Trophoblast cell (in vitro differentiated cells and primary cell): ENCODE data around the gene WNT9B.
"Not testable (repeated sequence)": the region's sequence is repeated elsewhere in the genome, so short reads cannot be mapped to it uniquely, and the experiment has no call there.

Experiments used
- DNase-seq, 2 donors: peaks; one replicate each; pipeline ENCODE4 v3.0.0-alpha.2; 2016
- H2AFZ ChIP-seq: 2 replicates; pipeline ENCODE4 v1.6.1; 2013; ENCODE audit warnings: low read length, moderate library complexity, mild to moderate bottlenecking; ENCODE audit not compliant: insufficient read depth, poor library complexity
- H2AK5ac ChIP-seq: 2 replicates; pipeline ENCODE4 v1.6.1; 2013; ENCODE audit warnings: mild to moderate bottlenecking, low read length
- H2BK120ac ChIP-seq: 2 replicates; pipeline ENCODE4 v1.6.1; 2013; ENCODE audit warnings: low read length, mild to moderate bottlenecking, moderate library complexity; ENCODE audit not compliant: insufficient read depth, poor library complexity
- H2BK12ac ChIP-seq: 2 replicates; pipeline ENCODE4 v1.6.1; 2013; ENCODE audit warnings: mild to moderate bottlenecking, low read length, moderate library complexity
- H2BK5ac ChIP-seq: 2 replicates; pipeline ENCODE4 v1.6.1; 2013; ENCODE audit warnings: low read length, low read depth, moderate library complexity, mild to moderate bottlenecking; ENCODE audit not compliant: poor library complexity
- H3K14ac ChIP-seq: 2 replicates; pipeline ENCODE4 v1.6.1; 2013; ENCODE audit warnings: mild to moderate bottlenecking, low read length
- H3K18ac ChIP-seq: 2 replicates; pipeline ENCODE4 v1.6.1; 2013; ENCODE audit warnings: mild to moderate bottlenecking, low read length
- H3K23ac ChIP-seq: 2 replicates; pipeline ENCODE4 v1.6.1; 2013; ENCODE audit warnings: low read length
- H3K27ac ChIP-seq: 2 replicates; pipeline ENCODE4 v1.5.1; 2013; ENCODE audit warnings: low read depth, mild to moderate bottlenecking, inconsistent platforms, low read length, moderate library complexity
- H3K27me3 ChIP-seq: 2 replicates; pipeline ENCODE4 v1.6.1; 2013; ENCODE audit warnings: inconsistent platforms, mild to moderate bottlenecking, low read length, moderate library complexity; ENCODE audit not compliant: insufficient read depth
- H3K36me3 ChIP-seq, 2 experiments: 1 replicate in 1 of 2; 2 replicates in 1 of 2; pipeline ENCODE4 v1.6.1; 2013; ENCODE audit warnings: low read length in 2 of 2, mild to moderate bottlenecking in 2 of 2, moderate library complexity in 1 of 2; ENCODE audit not compliant: insufficient read depth in 2 of 2, control insufficient read depth in 1 of 2
- H3K4ac ChIP-seq: 2 replicates; pipeline ENCODE4 v1.6.1; 2013; ENCODE audit warnings: low read depth, mild to moderate bottlenecking, low read length, moderate library complexity
- H3K4me1 ChIP-seq, 2 experiments: 1 replicate in 1 of 2; 2 replicates in 1 of 2; pipeline ENCODE4 v1.6.1; 2013; ENCODE audit warnings: low read length in 2 of 2, mild to moderate bottlenecking in 2 of 2, moderate library complexity in 1 of 2; ENCODE audit not compliant: insufficient read depth in 2 of 2, control insufficient read depth in 1 of 2
- H3K4me2 ChIP-seq: 2 replicates; pipeline ENCODE4 v1.6.1; 2013; ENCODE audit warnings: inconsistent platforms, mild to moderate bottlenecking, low read length, moderate library complexity
- H3K4me3 ChIP-seq: 2 replicates; pipeline ENCODE4 v1.5.1; 2013; ENCODE audit warnings: mild to moderate bottlenecking, low read depth, low read length, inconsistent platforms
- H3K79me1 ChIP-seq: one replicate; pipeline ENCODE4 v1.6.1; 2013; ENCODE audit warnings: low read length
- H3K79me2 ChIP-seq: 2 replicates; pipeline ENCODE4 v1.6.1; 2013; ENCODE audit warnings: low read length, mild to moderate bottlenecking; ENCODE audit not compliant: control insufficient read depth, insufficient read depth, poor library complexity
- H3K9ac ChIP-seq: 2 replicates; pipeline ENCODE4 v1.6.1; 2013; ENCODE audit warnings: mild to moderate bottlenecking, low read length
- H3K9me3 ChIP-seq: 2 replicates; pipeline ENCODE4 v1.6.1; 2013; ENCODE audit warnings: low read depth, mild to moderate bottlenecking, control low read depth, inconsistent platforms, low read length; ENCODE audit not compliant: insufficient read depth
- H4K12ac ChIP-seq: 2 replicates; pipeline ENCODE4 v1.6.1; 2013; ENCODE audit warnings: low read depth, mild to moderate bottlenecking, low read length, moderate library complexity
- H4K8ac ChIP-seq: 2 replicates; pipeline ENCODE4 v1.6.1; 2013; ENCODE audit warnings: low read depth, mild to moderate bottlenecking, low read length, moderate library complexity
- H4K91ac ChIP-seq: one replicate; pipeline ENCODE4 v1.6.1; 2013; ENCODE audit warnings: low read depth, mild to moderate bottlenecking, low read length, moderate library complexity
- WGBS: extraction: QIAGEN DNeasy Blood & Tissue Kit; methylation state at CpG from one replicate; pipeline ENCODE4 v1.1.7; 2013; ENCODE audit warnings: missing lambda C conversion rate; ENCODE audit not compliant: insufficient read length, insufficient coverage; ENCODE audit errors: extremely low coverage; 5-methylcytosine and 5-hydroxymethylcytosine counted together

WNT9B gene

GRCh38 chr17:46837521-46837920 lies 13.9 kb upstream of the WNT9B start:
- H4K91ac ChIP-seq, result no peak overlapping the region
- no CpG with 5 or more reads among the region's 4 CpGs for WGBS
- DNase-seq, result no peak

GRCh38 chr17:46839211-46839610 lies 12.2 kb upstream of the WNT9B start:
- Histone ChIP-seq H4K8ac (no peak overlapping the region), H2BK120ac (no peak overlapping the region), H3K18ac (no peak overlapping the region), H3K23ac (no peak overlapping the region), H2BK5ac (no peak overlapping the region), H3K79me1 (peaks cover 5% of the 10 kb centered on the region), H3K9ac (no peak overlapping the region), H3K4me2 (no peak overlapping the region), H3K27ac (no peak overlapping the region), H3K4me3 (no peak overlapping the region), H3K27me3 (peaks cover 2% of the 10 kb centered on the region), H3K14ac (no peak overlapping the region), H2AFZ (no peak overlapping the region), H2BK12ac (no peak overlapping the region), H3K79me2 (no peaks in the 10 kb centered on the region), H2AK5ac (no peak overlapping the region), H4K12ac (no peak overlapping the region), H3K4me1 (peaks cover 4 to 5% of the 10 kb centered on the region in 2 experiments), H3K36me3 (no peaks in the 10 kb centered on the region), H3K4ac (no peak overlapping the region), H4K91ac (no peak overlapping the region), H3K9me3 (peaks cover 2% of the 10 kb centered on the region)
- no CpG with 5 or more reads among the region's 5 CpGs for WGBS
- DNase-seq, result no peak

More at GRCh38 chr17:46837521-46837920, 13.9 kb upstream of the WNT9B start:
- Histone ChIP-seq H3K18ac (no peak overlapping the region), H3K27me3 (no peaks in the 10 kb centered on the region), H3K27ac (no peak overlapping the region), H3K9me3 (peaks cover 2% of the 10 kb centered on the region), H2AFZ (no peak overlapping the region), H2BK12ac (no peak overlapping the region), H3K4me2 (no peak overlapping the region), H3K79me2 (no peaks in the 10 kb centered on the region), H2BK5ac (no peak overlapping the region), H3K9ac (no peak overlapping the region), H3K36me3 (no peaks in the 10 kb centered on the region), H4K12ac (no peak overlapping the region), H3K4ac (no peak overlapping the region), H3K14ac (no peak overlapping the region), H2AK5ac (no peak overlapping the region), H3K4me3 (no peak overlapping the region), H3K79me1 (peaks cover 11% of the 10 kb centered on the region), H2BK120ac (no peak overlapping the region), H3K4me1 (peaks cover 13 to 15% of the 10 kb centered on the region in 2 experiments), H4K8ac (no peak overlapping the region), H3K23ac (no peak overlapping the region)

GRCh38 chr17:46840596-46840995 lies 10.8 kb upstream of the WNT9B start:
- WGBS, result no CpG with 5 or more reads among the region's 3 CpGs
- not testable (repeated sequence) for H4K12ac ChIP-seq, H3K9me3 ChIP-seq, H3K4me3 ChIP-seq, H3K14ac ChIP-seq, H3K4ac ChIP-seq, H3K27ac ChIP-seq, H3K18ac ChIP-seq, H2BK120ac ChIP-seq, H4K8ac ChIP-seq, H3K36me3 ChIP-seq, H4K91ac ChIP-seq, H3K4me2 ChIP-seq, DNase-seq, H3K79me1 ChIP-seq, H3K9ac ChIP-seq, H3K23ac ChIP-seq, H2AK5ac ChIP-seq, H3K79me2 ChIP-seq, H3K4me1 ChIP-seq, H3K27me3 ChIP-seq, H2BK5ac ChIP-seq, H2AFZ ChIP-seq
- H2BK12ac ChIP-seq, result peak overlapping the region; percentile 70

GRCh38 chr17:46841561-46842379 lies 9.6 kb upstream of the WNT9B start:
- peaks cover 2% of the 10 kb centered on the region for H3K27me3 ChIP-seq
- H3K23ac ChIP-seq, result no peak overlapping the region
- H3K4me1 ChIP-seq, result peaks cover 2 to 5% of the 10 kb centered on the region in 2 experiments
- no peak overlapping the region for H3K9ac ChIP-seq
- no peak overlapping the region for H3K4me3 ChIP-seq
- peak in 1 of 2 donors; percentile 56 for DNase-seq
- H2BK12ac ChIP-seq, result peak overlapping the region; percentile 83
- peak overlapping the region; percentile 57 for H2AFZ ChIP-seq
- H3K79me1 ChIP-seq, result peaks cover 4% of the 10 kb centered on the region
- no peak overlapping the region for H3K4ac ChIP-seq
- no peak overlapping the region for H2BK5ac ChIP-seq
- H4K8ac ChIP-seq, result peak overlapping the region; percentile 57
- H3K18ac ChIP-seq, result peak overlapping the region; percentile 48
- peak overlapping the region; percentile 64 for H4K91ac ChIP-seq
- H3K79me2 ChIP-seq, result no peaks in the 10 kb centered on the region
- H2BK120ac ChIP-seq, result peak overlapping the region; percentile 55
- H2AK5ac ChIP-seq, result peak overlapping the region; percentile 28
- no peak overlapping the region for H3K27ac ChIP-seq
- H3K9me3 ChIP-seq, result peaks cover 2% of the 10 kb centered on the region
- peak overlapping the region; percentile 63 for H3K14ac ChIP-seq
- H3K4me2 ChIP-seq, result peak overlapping the region; percentile 49
- H4K12ac ChIP-seq, result no peak overlapping the region
- no peaks in the 10 kb centered on the region for H3K36me3 ChIP-seq
- no CpG with 5 or more reads among the region's 43 CpGs for WGBS
